22Rv1 (cell line): ENCODE data around the gene ATP10B.

Experiments used
- CTCF ChIP-seq: fragments of 450-650 bp; IDR thresholded peaks from 2 replicates; pipeline ENCODE4 v1.5.1; 2017; ENCODE audit warnings: mild to moderate bottlenecking
- ZFX ChIP-seq: fragments of 450-650 bp; IDR thresholded peaks from 2 replicates; pipeline ENCODE4 v1.6.1; 2017; ENCODE audit warnings: antibody characterized with exemption, borderline replicate concordance

GRCh38 chr5:160641405-160641804 is 210.6 kb downstream of the ATP10B start:
- TF ChIP-seq CTCF = no peak
- TF ChIP-seq ZFX = no peak
